Thyroid gland (tissue), 4 donors: ENCODE measurements around the gene SYNCRIP.

Source experiments
- CTCF ChIP-seq, 6 experiments: fragments of 200-600 bp in 3 of 6; fragments of 450-650 bp in 3 of 6; sonication (generic) in 3 of 6; IDR thresholded peaks; one replicate each; pipeline ENCODE4 v1.5.1; 2016 to 2019; ENCODE audit warnings: antibody characterized with exemption in 6 of 6, mild to moderate bottlenecking in 2 of 6, inconsistent platforms in 1 of 6, moderate library complexity in 1 of 6
- POLR2A ChIP-seq, 2 donors: fragments of 450-650 bp; IDR thresholded peaks; one replicate each; pipeline ENCODE4 v1.6.1; 2017; ENCODE audit warnings: antibody characterized with exemption in 2 of 2, mild to moderate bottlenecking in 2 of 2, moderate library complexity in 1 of 2

- TF ChIP-seq CTCF (IDR thresholded peaks at IDR 0.05): no peak
- no peak for TF ChIP-seq POLR2A (IDR thresholded peaks at IDR 0.05)
Observed at GRCh38 chr6:85690071-85690470, 47.4 kb upstream of the SYNCRIP start.
